Measurements from ENCODE around the gene ZNF646.

ZNF646 gene

GRCh38 chr16:31064882-31065461 is 9.2 kb upstream of the ZNF646 start:
- DNase-seq (ENCODE audit: low read depth in 2 of 2) = no peak

- no peak for DNase-seq (ENCODE audit: low read depth in 2 of 2)
Observed at GRCh38 chr16:31067342-31067741, 6.9 kb upstream of the ZNF646 start.

GRCh38 chr16:31071861-31072260 is 2.4 kb upstream of the ZNF646 start:
- no peak for DNase-seq (ENCODE audit: low read depth in 2 of 2)

DNA sequence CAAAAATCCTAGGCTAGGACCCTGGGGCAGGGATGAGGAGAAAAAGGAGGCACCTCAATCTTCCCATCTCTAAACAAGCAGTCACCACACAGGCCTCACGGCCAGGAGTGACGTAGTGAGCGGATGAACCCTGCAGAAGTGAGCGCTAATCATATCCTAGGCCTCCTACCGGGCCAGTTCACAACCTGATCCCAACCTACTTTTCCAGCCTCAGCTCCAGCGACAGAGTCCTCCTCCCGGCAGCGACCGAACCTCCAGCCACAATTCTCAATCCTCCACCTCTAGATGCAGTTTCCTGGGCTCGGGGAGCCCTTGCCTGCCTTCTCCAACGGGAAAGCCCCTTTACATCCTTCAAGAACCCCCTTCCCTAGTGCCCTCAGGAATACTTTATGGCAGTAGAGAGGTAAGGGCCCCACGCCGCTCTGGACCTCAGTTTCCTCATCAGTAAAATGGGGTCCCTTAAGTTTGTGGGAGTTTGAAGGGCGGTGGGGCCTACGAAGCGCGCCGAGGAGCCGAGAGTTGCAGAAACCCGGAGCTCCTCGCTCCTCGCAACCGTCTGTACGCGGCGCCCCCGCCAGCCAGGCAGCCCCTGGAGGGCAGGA is 1.6 kb upstream of the ZNF646 start:
- DNase-seq (ENCODE audit: low read depth in 2 of 2) = no peak

DNA sequence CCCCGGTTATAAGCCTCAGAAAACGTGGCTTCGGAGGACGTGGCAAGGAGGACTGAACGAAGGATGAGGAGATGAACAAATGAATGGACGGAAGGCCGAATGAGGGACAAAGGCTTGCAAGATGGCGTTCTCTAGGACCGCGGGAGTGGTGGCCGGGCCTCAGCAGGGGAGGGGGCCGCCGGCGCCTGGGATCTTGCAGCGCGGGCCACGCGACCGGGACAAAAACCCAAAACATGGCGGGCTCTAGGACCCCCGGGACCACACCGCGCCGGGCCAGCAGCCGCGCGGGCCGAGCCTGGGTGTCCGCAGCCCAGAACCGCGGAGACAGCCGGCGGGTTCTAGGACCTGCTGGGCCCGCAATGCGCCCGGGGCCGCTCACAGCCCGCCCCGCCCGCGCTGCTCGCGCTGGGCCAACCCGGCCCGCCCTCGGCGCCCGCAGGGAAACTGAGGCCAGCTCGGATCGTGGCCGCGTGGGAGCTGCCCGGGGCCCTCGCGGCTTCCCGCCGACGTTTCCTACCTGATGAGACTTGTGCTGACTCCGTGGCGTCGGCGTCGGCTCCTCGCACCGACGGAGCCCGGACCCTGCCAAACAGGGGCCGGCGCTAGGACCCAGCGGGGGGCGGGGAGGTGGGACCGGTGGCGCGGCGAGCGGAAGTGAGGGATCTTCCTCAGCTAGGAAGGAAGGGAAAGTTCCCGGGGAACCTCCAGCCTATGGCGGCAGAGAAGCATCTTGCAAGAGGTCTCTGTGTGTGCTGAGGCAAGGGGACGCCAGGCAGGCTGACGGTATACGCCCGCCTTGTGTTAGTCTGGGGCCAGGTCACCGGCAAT is 866 bp upstream of the ZNF646 start:
- peak; percentile 72 to 78 for DNase-seq (ENCODE audit: low read depth in 2 of 2)

GRCh38 chr16:31074814-31075183 is 577 bp downstream of the ZNF646 start:
- DNase-seq (ENCODE audit: low read depth in 2 of 2) = no peak

DNA sequence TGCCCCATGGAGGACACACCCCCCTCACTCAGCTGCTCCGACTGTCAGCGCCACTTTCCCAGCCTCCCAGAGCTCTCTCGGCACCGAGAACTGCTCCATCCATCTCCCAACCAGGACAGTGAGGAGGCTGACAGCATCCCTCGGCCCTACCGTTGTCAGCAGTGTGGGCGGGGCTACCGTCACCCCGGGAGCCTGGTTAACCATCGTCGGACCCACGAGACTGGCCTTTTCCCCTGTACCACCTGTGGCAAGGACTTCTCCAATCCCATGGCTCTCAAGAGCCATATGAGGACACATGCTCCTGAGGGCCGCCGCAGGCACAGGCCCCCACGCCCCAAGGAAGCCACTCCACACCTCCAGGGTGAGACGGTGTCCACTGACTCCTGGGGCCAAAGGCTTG is 2.1 kb downstream of the ZNF646 start:
- no peak for DNase-seq (ENCODE audit: low read depth in 2 of 2)

- no peak for DNase-seq (ENCODE audit: low read depth in 2 of 2)
Observed at GRCh38 chr16:31077024-31077423, 2.8 kb downstream of the ZNF646 start.

- DNase-seq (ENCODE audit: low read depth in 2 of 2) = no peak
Observed at GRCh38 chr16:31077592-31078396, 3.6 kb downstream of the ZNF646 start.

GRCh38 chr16:31078597-31079341 is 4.5 kb downstream of the ZNF646 start:
- no peak for DNase-seq (ENCODE audit: low read depth in 2 of 2)

DNA sequence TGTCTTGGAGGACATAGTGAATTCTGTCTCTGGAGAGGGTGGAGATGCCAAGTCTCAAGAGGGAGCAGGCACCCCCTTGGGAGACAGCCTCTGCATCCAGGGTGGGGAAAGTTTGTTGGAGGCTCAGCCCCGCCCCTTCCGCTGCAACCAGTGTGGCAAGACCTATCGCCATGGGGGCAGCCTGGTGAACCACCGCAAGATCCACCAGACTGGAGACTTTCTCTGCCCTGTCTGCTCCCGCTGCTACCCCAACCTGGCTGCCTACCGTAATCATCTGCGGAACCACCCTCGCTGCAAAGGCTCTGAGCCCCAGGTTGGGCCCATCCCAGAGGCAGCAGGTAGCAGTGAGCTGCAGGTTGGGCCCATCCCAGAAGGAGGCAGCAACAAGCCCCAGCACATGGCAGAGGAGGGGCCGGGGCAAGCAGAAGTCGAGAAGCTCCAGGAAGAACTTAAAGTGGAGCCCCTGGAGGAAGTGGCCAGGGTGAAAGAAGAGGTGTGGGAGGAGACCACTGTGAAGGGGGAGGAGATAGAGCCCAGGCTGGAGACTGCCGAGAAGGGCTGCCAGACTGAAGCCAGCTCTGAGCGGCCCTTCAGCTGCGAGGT is 5.2 kb downstream of the ZNF646 start:
- no peak for DNase-seq (ENCODE audit: low read depth in 2 of 2)

GRCh38 chr16:31080035-31080629 is 5.9 kb downstream of the ZNF646 start:
- no peak for DNase-seq (ENCODE audit: low read depth in 2 of 2)

DNA sequence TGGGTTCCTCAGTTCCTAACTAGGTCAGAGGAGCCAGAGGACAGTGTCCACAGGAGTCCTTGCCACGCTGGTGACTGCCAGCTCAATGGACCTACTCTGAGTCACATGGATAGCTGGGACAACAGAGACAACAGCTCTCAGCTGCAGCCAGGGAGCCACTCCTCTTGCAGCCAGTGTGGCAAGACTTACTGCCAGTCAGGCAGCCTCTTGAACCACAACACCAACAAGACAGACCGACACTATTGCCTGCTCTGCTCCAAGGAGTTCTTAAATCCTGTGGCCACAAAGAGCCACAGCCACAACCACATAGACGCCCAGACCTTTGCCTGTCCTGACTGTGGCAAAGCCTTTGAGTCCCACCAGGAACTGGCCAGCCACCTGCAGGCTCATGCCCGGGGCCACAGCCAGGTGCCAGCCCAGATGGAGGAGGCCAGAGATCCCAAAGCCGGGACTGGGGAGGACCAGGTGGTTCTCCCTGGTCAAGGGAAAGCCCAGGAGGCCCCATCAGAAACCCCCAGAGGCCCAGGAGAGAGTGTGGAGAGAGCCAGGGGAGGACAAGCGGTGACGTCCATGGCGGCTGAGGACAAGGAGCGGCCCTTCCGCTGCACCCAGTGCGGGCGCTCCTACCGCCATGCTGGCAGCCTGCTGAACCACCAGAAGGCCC is 6.7 kb downstream of the ZNF646 start:
- no peak for DNase-seq (ENCODE audit: low read depth in 2 of 2)

- no peak for DNase-seq (ENCODE audit: low read depth in 2 of 2)
Observed at GRCh38 chr16:31081428-31082351, 7.5 kb downstream of the ZNF646 start.

DNA sequence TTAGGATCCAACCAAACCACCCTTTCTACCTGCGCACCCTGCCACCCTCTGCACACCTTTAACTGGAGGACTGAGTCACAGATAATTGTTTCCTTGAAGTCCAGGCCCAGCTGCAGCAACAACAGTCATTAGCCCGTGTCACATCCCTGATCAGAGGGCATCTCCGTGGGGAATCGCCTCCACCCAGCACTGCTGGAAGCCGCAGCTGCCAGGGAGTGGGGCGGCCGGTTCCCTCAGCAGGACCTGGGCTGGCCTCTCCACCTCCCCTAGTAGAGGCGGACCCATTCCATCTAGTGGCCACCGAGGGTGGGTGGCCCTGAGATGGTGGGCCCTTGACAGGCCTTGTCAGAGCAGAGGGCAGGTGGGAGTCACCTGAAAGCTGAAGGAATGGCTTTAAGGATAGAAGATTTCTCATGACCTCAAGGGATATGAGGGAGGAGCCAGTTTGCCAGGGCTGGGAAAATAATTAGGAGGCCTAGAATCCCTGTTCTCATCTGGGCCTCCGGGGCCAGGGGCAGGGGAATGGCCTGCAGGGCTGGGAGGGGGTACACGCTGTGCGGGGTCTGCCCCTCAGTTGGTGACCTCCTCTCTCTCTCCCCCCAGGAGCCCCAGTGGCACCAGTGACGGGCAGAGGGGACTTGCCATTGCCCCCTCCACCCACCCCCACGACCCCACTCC is 8.3 kb downstream of the ZNF646 start:
- DNase-seq (ENCODE audit: low read depth in 2 of 2) = no peak

DNA sequence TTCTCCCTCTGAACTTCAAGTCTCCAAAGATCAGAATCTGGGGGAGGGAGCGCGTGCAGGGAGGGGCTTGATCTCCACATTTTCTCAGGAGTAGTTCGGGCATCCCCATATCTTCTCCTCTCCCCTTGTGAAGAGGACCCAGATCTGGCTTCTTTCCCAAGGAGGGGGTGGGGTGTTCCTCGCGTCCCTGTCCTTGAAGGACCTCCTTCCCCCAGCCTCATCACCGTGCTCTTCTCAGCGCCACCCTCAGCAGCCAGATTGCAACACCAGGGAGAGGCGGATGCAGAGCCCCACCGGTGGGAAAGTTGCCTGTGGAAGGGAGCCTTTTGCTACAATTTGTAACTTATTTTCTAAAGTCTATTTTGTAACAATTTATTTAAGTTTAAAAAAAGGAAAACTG is 8.9 kb downstream of the ZNF646 start:
- DNase-seq (ENCODE audit: low read depth in 2 of 2) = no peak

- no peak for DNase-seq (ENCODE audit: low read depth in 2 of 2)
Observed at GRCh38 chr16:31083556-31083955, 9.3 kb downstream of the ZNF646 start.

GRCh38 chr16:31083981-31084380 is 9.8 kb downstream of the ZNF646 start:
- DNase-seq (ENCODE audit: low read depth in 2 of 2) = no peak
